HG02610 (cell line): ENCODE results near the gene YJEFN3.

ENCODE experiments used
- ATAC-seq: cut with Tn5 transposase; IDR thresholded peaks from one replicate; pipeline ENCODE4 v1.9.1; 2021; ENCODE audit warnings: mild to moderate bottlenecking, moderate library complexity; ENCODE audit not compliant: unreplicated experiment

Gene YJEFN3, protein sequence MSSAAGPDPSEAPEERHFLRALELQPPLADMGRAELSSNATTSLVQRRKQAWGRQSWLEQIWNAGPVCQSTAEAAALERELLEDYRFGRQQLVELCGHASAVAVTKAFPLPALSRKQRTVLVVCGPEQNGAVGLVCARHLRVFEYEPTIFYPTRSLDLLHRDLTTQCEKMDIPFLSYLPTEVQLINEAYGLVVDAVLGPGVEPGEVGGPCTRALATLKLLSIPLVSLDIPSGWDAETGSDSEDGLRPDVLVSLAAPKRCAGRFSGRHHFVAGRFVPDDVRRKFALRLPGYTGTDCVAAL

GRCh38 chr19:19528721-19529490 is at the start of gene YJEFN3:
Gene YJEFN3, plus strand, starts transcription at chr19:19528911. Its CDS starts 22 bp downstream, at chr19:19528933.
- no peak for ATAC-seq

GRCh38 chr19:19480688-19481087 is 48.0 kb upstream of the YJEFN3 start:
- peak; percentile 38 for ATAC-seq

DNA sequence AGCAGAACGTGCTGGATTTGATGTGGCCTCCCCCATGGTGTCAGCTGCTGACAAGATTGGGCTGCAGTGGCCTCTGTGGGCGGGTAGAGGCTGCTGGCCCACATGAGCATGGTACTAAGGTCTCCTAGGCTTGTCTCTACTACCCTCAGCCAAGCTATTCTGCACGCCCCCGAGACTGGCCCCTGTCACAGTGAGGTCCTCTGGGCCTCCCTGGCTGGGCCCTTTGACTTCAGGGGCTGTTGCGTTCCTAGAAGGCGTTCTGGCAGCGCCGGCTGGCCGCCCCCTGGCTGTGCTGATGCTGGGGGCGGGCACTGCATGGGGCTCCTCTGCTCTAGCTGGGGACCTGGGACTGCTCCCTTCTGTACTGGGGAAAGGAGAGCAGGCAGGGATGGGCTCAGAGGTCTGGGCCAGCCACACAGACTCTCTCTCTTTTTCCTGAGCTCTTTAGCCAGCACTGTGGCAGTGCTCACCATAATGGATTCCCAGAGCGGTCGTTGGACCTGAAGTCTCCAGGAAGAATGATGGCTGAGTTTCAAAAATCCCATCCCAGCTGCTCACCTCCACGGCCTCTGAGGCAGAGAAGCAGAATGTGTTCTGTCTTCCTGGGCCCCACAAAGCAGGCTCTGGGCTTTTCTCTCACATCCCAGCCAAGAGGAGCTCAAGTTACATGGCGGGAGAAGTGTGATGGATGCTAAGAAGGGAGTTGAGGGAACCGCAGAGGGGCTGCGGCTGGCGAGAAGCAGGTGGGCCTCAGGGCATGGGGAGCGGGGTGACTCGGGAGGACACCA is 45.7 kb upstream of the YJEFN3 start:
- no peak for ATAC-seq

DNA sequence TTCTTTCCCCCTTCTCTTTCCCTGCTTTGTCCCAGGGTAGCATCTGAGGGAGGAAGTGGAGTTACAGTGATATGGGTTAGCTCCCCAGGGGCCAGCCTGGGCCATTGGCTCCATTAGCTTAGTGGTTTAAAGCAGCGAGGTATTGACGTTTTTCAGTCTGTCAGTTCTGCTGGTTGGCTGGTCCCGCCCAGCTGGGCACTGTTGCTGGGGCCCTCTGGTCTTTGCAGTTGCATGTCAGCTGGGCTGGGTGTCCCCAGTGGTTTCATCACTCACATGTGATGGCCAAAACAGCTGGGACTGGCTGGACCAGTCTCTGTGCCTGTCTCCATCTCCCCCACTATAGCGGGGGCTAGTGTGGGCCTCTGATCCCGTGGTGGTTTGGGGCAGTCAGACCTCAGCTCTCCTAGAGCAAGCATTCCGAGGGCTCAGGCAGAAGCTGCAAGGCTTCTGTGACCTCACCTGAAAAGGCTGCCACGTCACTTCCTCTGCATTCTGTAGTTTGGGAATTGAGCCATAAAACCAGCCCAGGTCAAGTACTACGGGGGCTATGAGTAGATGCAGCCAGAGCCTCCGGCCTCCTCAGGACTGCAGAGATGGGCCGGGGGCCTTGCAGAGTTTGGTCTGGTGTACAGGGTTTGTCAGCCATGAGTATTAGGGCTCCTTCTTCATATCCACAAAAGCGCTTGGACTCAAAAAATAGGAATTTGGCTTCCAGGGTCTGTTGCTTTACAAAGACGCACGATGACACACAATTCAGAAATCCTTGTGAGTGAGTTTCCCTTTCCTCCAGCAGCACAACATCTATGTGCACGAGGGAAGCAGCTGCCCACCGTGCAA is 43.3 kb upstream of the YJEFN3 start:
- ATAC-seq, result no peak

GRCh38 chr19:19485998-19486290 is 42.8 kb upstream of the YJEFN3 start:
- no peak for ATAC-seq

DNA sequence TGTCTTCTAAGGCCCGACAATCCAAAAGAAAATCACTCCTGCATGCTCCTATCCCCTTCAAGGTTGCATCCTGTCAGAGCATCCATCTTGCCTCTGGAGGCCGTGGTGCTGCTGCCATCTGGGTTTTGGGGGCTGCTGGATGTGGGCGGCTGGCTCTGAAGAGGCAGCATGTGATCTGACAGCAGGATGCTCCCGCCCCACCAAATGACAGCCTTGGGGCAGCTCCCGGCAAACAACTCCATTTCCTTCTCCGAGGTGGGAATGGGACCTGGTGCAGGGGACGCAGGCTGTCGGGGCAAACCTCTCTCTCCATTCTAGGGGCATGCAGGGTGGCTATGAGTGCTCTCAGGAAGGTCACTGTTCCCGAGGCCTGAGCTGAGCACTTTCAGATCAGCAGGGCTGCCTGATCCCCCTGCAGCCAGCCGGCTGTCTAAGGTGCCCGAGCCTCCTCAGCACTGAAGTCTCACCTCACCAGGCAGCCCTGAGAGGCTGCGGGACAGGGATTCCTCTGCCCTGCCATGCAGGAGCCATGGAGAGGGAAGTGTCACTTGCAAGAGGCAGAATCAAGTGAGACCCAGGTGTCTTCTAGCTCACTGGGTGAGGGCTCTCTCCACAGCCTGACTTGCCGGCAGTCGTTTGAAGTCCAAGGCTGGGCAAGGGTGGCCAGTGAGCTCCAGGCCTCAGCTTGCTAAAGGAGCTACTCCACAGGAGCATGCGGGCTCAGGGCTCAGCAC is 42.2 kb upstream of the YJEFN3 start:
- ATAC-seq, result no peak

DNA sequence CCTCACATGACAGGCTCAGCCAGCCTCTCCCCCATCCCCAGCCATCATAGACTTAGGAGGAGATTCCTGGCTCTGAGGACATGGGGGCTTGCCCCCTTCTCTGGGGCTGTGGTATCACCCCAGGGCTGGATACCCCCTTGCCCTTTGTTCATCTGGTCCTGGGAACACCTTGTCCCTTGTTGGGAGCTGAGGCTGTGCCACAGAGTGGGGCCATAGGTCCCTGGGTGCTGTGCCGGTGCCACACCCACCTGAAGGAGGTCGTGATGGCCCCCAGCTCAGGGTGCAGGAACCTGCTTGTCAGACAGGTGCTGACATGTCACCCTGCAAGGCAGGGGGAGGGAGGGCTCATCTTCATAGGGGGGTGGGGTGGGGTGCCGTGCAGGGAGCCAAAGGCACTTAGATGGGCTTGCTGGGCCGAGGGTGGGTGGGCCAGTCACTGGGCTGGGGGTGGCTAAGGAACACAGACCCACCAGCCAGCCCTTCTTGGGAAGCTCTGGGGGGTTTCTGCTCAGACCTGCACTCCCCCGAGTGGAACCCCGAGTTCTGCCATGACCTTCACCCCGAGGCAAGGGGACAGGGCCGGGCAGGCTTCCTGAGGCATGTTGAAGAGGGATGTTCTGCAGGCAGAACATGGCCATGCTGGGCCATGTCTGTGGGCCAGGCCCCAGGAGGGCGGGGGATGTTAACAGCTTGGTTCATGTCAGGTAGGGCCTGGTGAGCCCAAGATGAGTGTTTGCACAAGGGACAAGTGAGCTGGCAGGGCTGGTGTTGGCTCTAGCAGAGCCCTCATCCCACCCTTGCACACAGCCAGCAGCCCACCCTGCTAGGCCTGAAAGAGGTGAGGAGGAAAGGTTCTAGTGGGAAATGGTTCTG is 41.4 kb upstream of the YJEFN3 start:
- ATAC-seq, result no peak

- ATAC-seq, result no peak
These were observed 40.5 kb upstream of the YJEFN3 start for GRCh38 chr19:19487950-19488874.

DNA sequence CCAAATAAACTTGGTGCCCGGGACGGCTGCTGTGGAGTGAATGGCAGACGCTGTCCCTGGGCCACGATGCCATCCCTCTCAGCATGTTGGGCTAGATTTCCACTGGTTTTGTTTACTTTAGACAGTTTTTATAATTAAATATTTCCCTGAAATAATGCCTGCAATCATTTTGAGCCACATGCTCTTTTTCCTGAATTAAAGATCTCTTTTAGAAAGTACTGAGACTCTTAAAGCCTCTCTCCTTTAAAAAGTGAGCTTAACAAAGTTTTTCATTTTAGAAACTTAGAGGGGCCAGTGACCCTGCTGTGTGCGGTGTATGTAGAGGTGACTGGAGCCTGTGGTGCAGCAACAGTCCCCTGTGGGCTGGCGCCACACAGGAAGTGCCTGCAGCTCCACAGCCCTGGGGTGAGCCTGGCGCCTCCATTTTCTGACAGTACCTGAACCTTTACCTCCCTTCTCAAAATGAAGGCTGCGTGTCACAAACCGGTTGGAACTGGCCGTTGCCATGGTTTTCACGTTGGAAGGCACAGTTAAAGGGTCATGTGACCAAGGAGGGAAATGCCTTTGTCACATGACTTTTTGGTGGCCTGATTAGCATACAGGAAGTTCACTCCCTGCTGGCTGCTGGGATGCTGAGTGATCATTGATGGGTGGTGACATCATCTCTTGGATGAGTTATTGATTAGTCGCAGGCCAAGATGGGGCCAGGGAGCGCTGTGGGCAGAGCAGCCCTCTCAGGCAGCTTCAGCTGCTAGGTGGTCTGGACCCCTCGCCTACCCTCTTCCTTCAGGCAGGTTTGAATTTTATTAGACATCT is 39.6 kb upstream of the YJEFN3 start:
- peak; percentile 50 for ATAC-seq

DNA sequence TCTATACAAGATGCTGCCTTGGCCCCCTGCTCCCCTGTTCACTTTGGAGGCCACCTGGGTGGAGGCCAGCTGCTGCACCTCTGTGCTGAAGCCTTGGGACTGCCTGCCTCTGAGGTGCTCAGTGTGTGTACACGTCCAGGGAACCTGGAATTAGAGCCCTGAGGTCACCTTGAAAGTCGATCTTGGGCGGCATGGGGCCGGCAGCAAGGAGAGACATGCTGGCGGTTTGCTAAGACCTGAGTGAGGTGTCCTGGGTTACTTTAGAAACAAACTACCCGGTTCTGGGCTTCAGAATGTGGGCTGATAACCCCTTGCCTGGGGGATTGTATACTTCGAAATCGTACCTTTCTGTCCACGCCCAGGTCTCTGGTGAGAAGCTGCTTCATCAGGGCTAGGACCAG is 38.9 kb upstream of the YJEFN3 start:
- ATAC-seq, result no peak

GRCh38 chr19:19490214-19490968 is 38.3 kb upstream of the YJEFN3 start:
- no peak for ATAC-seq

GRCh38 chr19:19491321-19492025 is 37.2 kb upstream of the YJEFN3 start:
- ATAC-seq, result no peak

GRCh38 chr19:19492026-19492610 is 36.6 kb upstream of the YJEFN3 start:
- ATAC-seq, result no peak

GRCh38 chr19:19493841-19494546 is 34.7 kb upstream of the YJEFN3 start:
- no peak for ATAC-seq
